ENCODE measurements around the gene DNAJC1. TPM values are rescaled to one million over a fixed set of nuclear protein-coding genes. Genes with fewer than 3 reads are reported as not detected.

Gene DNAJC1
- total and polyA plus RNA-seq, 2 of the 4 experiments (the other 2 are of a cell fraction), result 12.7 to 13.3 TPM

- no peaks in the 10 kb centered on the region for H3K9me3 ChIP-seq (ENCODE audit: control insufficient read depth, insufficient read depth, low read length)
- H3K9me1 ChIP-seq (ENCODE audit: insufficient read depth, low read length), result no peaks in the 10 kb centered on the region
- no peak for TF ChIP-seq BHLHE40 (IDR thresholded peaks at IDR 0.05; ENCODE audit: low read depth, low read length)
- no peak for TF ChIP-seq SMC3 (IDR thresholded peaks at IDR 0.05; ENCODE audit: low read depth, low read length)
- no peak for TF ChIP-seq POLR2A (IDR thresholded peaks at IDR 0.05; ENCODE audit: low read depth, low read length)
- TF ChIP-seq CTCF (conservative IDR thresholded peaks at IDR 0.05; ENCODE audit: low read depth, low read length), result no peak
- TF ChIP-seq RFX5 (IDR thresholded peaks at IDR 0.05; ENCODE audit: low read depth, low read length), result no peak
- no peak for TF ChIP-seq MAZ (IDR thresholded peaks at IDR 0.05; ENCODE audit: borderline replicate concordance, low read depth, low read length)
- no peak for TF ChIP-seq USF2 (IDR thresholded peaks at IDR 0.05; ENCODE audit: low read depth, low read length)
- no peak for TF ChIP-seq MAFK (IDR thresholded peaks at IDR 0.05; ENCODE audit: low read depth, low read length)
- no peak for TF ChIP-seq MXI1 (IDR thresholded peaks at IDR 0.05; ENCODE audit: borderline replicate concordance, low read depth, low read length)
- TF ChIP-seq FOS (IDR thresholded peaks at IDR 0.05; ENCODE audit: low read depth, low read length), result no peak
- no peak for TF ChIP-seq NFE2L2 (IDR thresholded peaks at IDR 0.05; ENCODE audit: low read depth, low read length)
- TF ChIP-seq CEBPB (IDR thresholded peaks at IDR 0.05; ENCODE audit: low read depth, low read length), result no peak
- TF ChIP-seq RAD21 (IDR thresholded peaks at IDR 0.05; ENCODE audit: low read length), result no peak
- TF ChIP-seq ELK1 (IDR thresholded peaks at IDR 0.05; ENCODE audit: borderline replicate concordance, low read depth, low read length), result no peak
- no peak for TF ChIP-seq RCOR1 (IDR thresholded peaks at IDR 0.05; ENCODE audit: insufficient replicate concordance, low read length)
- TF ChIP-seq CHD1 (IDR thresholded peaks at IDR 0.05; ENCODE audit: low read depth, low read length), result no peak
- H4K91ac ChIP-seq (ENCODE audit: insufficient read depth, low read depth, low read length), result no peak overlapping the region
- no peak overlapping the region for H4K5ac ChIP-seq (ENCODE audit: low read depth, low read length)
- H3K14ac ChIP-seq (replicated peaks; ENCODE audit: low read depth, low read length), result no peak overlapping the region
- H3K79me1 ChIP-seq (ENCODE audit: low read depth in 1 of 2, low read length in 2 of 2), result no peaks in the 10 kb centered on the region
- H2BK120ac ChIP-seq (ENCODE audit: low read depth, low read length), result no peak overlapping the region
- H3K36me3 ChIP-seq (ENCODE audit: control insufficient read depth, insufficient read depth, low read length), result no peaks in the 10 kb centered on the region
- H2BK15ac ChIP-seq (ENCODE audit: low read depth, low read length), result no peak overlapping the region
- ATAC-seq (ENCODE audit: low read depth) (no peak), DNase-seq (no peak)
- H3K4me1 ChIP-seq (ENCODE audit: control insufficient read depth, insufficient read depth, low read length), result peaks cover 1% of the 10 kb centered on the region; the same call in 1 of the 2 replicates
- H3K27ac ChIP-seq (ENCODE audit: insufficient read depth, low read length), result no peak overlapping the region
- no peak overlapping the region for H4K8ac ChIP-seq (ENCODE audit: low read depth in 2 of 2, low read length in 2 of 2)
- in situ Hi-C loops (cut with MboI; ENCODE audit: low sequenced_read_pairs), result no loop called here
- H2AFZ ChIP-seq (replicated peaks; ENCODE audit: low read length, poor library complexity), result no peak overlapping the region
- dilution Hi-C loops (cut with HindIII; ENCODE audit: low sequenced_read_pairs, unreplicated experiment), result no loop called here
- H2AK9ac ChIP-seq (replicated peaks; ENCODE audit: low read depth, low read length, poor library complexity), result no peak overlapping the region
- no peak overlapping the region for H3K4me3 ChIP-seq (ENCODE audit: insufficient read depth, low read depth, low read length)
- no peak overlapping the region for H3K4me2 ChIP-seq (ENCODE audit: low read depth, low read length)
- H4K20me1 ChIP-seq (ENCODE audit: insufficient read depth, low read length), result no peaks in the 10 kb centered on the region
- WGBS, 2 experiments (ENCODE audit: extremely low coverage in 2 of 2, insufficient read length in 1 of 2), result no CpG with 5 or more reads among the region's 3 CpGs
- POLR2A ChIA-PET (ENCODE audit: unreplicated experiment), result no interaction called here
- H3K9ac ChIP-seq (ENCODE audit: low read depth, low read length), result no peak overlapping the region
- H3K4ac ChIP-seq (ENCODE audit: low read depth, low read length), result no peak overlapping the region
- intact Hi-C loops (cut with micrococcal nuclease), result no loop called here
- H3K56ac ChIP-seq (ENCODE audit: extremely low read depth, insufficient read depth, low read length), result no peak overlapping the region
- no peak overlapping the region for H2BK20ac ChIP-seq (ENCODE audit: low read depth, low read length)
- no peak overlapping the region for H2BK5ac ChIP-seq (ENCODE audit: low read depth, low read length, poor library complexity, severe bottlenecking)
- H3K27me3 ChIP-seq (ENCODE audit: control insufficient read depth, insufficient read depth, low read length), result no peaks in the 10 kb centered on the region
- CTCF ChIA-PET, result no interaction called here
- H3K23ac ChIP-seq (ENCODE audit: low read depth, low read length), result no peak overlapping the region
- H2AK5ac ChIP-seq (ENCODE audit: low read depth, low read length), result no peak overlapping the region
- no TSS peak for BruUV-seq (replicated peaks)
- H3K18ac ChIP-seq (ENCODE audit: low read depth, low read length), result no peak overlapping the region
Measured at GRCh38 chr10:21808550-21808949, 195.0 kb downstream of the DNAJC1 start.

Data from IMR-90 (cell line).